ENCODE results near the gene C1QTNF5. TPM values are rescaled to one million over a fixed set of nuclear protein-coding genes. Genes with fewer than 3 reads are reported as not detected.
A peak's percentile ranks its signal among the peaks of the same experiment; 100 is the strongest.

C1QTNF5 gene
- total and polyA plus RNA-seq, 2 of the 8 experiments (the other 6 are each of a cell fraction or from before 2014, with no cell fraction given) = 2.2 to 2.7 TPM

DNA sequence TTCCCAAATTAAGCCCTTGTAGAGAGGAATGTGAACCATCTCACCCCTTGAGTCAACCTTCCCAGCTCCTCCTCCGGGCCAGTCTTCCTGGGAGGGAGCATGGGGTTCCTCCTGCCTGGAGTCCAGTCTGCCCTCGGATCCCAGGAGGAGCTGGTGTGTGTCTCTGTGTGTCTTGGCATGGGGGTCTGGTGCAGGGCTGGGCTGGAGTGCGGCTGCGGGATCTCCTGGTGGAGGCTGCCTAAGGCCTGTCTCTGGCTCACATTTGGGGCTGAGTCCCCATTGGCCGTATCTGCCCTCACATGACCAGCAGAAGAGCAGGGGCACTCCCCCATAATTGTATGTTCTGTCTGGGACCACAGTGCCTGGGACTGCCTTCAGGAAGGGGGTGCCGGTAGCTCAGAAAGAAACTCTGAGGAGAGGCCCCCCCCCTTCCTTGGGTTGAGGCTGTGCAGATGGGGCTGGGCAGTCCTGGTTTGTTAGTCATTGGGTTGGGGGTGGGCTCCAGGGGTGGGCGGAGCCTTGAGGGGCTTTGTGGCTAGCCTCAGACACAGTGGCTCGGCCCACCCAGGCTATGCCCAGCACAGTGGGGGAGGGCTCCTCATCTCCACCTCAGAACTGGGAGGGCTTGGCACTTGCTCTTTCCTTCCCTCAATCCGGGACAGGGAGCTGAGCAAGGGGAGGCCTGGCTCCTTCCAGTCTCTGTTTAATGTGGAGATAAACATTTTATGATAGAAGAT lies 2.9 kb downstream of the C1QTNF5 start (continued):
- TF ChIP-seq, protein P1, sequence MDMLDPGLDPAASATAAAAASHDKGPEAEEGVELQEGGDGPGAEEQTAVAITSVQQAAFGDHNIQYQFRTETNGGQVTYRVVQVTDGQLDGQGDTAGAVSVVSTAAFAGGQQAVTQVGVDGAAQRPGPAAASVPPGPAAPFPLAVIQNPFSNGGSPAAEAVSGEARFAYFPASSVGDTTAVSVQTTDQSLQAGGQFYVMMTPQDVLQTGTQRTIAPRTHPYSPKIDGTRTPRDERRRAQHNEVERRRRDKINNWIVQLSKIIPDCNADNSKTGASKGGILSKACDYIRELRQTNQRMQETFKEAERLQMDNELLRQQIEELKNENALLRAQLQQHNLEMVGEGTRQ (IDR thresholded peaks at IDR 0.05; ENCODE audit: low read length) = peak; percentile 83
- TF ChIP-seq ASH2L (IDR thresholded peaks at IDR 0.05; ENCODE audit: low read length) (peak; percentile 74), TBP (IDR thresholded peaks at IDR 0.05; ENCODE audit: low read depth, low read length) (0 out of 2 replicates have a peak, but pooled peaks have one; percentile 24)

Measured in H1 (cell line).